HK-2 (cell line): ENCODE results near the gene PRSS53.

Source experiments
- DNase-seq: peaks from one replicate; pipeline ENCODE4 v3.0.0-alpha.2; 2018; ENCODE audit not compliant: unreplicated experiment

PRSS53 gene

GRCh38 chr16:31094424-31095120 lies 5.8 kb upstream of the PRSS53 start, which contains the start of gene VKORC1:
Gene VKORC1, minus strand, starts transcription at chr16:31094797. Its CDS starts 68 bp downstream, at chr16:31094729.
- peak; percentile 100 for DNase-seq

- DNase-seq = no peak
Measured at GRCh38 chr16:31094088-31094423, 5.3 kb upstream of the PRSS53 start.

DNA sequence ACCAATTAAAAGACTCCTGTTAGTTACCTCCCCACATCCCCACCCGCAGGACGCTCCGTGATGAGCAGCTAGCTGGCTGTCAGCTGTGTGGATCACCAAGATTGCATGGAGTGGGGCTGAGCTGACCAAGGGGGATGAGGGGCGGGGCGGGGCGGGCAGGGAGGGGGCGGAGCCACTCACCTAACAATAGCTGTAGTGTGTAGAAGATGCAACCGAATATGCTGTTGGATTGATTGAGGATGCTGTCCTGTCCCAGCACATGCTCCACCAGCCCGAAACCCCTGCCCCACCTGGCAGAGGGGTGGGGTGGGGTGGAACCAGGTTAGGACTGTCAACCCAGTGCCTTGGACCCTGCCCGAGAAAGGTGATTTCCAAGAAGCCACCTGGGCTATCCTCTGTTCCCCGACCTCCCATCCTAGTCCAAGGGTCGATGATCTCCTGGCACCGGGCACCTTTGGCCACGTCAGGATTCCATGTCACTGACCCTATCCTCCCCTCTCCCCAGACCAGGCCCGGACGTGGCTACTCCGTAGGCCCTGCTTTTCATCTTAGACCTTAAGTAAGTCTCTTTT lies 4.5 kb upstream of the PRSS53 start:
- DNase-seq = peak; percentile 68

DNA sequence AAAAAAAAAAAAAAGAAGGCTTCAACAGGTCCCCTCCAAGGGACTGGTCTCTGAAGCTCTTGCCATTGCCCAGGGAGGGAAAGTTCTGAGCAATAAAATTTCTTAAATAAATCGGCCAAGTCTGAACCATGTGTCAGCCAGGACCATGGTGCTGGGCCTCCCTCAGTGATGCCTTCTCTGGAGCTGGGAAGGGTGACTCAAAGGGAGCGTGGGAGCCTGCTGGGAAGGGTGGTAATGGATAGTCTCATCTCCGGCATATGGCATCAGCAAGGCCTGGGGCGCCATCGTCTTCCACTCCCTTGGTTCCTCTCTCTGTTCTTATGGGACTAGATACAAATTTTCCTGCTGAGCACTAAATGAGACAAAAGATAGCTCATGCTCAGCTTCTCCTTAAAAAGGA lies 3.6 kb upstream of the PRSS53 start:
- DNase-seq = no peak

DNA sequence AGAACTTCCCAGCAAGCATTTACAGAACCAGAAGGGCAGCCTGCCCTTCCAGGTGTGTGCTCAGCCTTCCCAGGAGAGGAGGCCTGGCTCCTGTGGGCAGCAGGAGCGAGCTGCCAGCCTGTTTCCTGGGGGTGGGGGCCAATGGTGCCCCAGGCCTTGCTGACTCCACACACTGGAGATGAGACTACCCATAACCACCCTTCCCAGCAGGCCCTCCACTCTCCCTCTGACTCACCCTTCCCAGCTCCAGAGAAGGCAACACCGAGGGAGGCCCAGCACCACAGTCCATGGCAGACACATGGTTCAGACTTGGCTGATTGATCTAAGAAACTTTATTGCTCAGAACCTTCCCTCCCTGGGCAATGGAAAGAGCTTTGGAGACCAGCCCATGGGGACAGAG lies 1.8 kb upstream of the PRSS53 start:
- DNase-seq = peak; percentile 70

DNA sequence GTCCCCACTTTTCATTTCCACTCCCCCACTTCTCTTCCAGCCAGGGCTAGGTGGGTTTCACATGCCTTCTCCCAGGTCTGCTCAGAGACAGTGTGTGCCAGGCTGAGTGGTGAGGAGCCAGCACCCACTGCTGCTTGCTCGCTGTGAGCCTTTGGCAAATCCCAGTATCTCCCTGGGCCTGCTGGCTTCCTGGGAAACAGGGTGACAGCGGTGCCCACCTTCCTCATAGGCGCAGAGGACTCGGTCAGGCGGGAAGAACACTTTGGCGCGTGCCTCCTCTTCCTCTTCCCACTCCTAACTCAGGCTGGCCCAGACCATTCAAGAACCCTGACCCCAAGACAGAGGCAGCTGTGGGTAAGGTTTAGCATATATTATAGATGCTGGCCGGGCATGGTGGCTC lies 456 bp upstream of the PRSS53 start:
- no peak for DNase-seq

DNA sequence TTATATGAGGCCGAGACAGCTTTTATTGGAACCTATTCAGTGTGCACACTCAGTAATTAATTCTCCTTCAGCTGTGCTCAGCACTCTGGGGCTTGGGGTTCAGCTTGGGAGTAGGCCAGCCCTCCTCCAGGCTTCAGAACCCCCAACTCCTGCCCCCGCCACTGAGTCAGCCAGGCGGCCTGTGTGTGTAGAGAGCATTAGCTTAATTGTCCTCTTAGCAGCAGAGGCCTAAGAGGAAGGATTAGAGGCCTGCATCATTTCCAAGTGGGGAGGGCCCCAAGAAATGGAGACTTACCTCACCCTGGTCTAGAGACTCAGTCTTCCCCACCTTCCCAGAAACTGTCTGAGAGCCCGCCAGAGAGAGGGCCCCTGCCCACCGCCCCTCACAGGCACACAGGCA lies 772 bp downstream of the PRSS53 start:
- no peak for DNase-seq

DNA sequence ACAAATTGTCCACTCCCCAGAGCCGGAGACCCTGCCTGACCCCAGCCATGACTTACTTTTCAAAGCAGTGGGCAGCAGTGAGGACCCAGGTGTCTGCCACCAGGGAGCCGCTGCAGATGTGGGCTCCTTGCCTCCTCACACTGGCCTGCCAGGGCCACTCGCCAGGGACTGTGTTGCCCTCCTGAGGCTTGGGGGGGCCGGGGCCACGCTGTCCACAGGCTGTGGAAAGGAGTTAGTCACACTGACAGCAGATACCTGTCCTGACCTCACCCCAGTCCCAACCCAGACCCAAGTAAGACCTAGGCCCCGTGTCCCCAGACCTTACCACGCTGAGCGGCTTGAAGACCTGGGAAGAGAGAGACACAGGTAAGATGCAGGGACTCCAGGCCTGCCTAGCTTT lies 1.3 kb downstream of the PRSS53 start:
- DNase-seq = no peak

DNA sequence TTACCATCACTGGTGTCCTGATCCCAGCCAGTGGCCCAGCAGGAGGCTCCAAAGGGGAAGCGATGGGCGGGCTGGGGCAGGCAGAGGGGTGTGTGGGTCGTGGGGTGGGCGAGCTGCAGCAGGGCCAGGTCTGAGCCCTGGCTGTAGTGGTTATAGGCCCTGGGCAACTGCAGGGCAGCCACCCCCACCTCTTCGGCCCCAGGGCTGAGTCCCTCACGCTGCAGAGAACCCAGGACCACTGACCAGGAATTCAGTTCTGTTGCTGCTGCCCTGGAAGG lies 2.2 kb downstream of the PRSS53 start:
- no peak for DNase-seq

GRCh38 chr16:31085873-31086628 lies 2.7 kb downstream of the PRSS53 start:
- no peak for DNase-seq

DNA sequence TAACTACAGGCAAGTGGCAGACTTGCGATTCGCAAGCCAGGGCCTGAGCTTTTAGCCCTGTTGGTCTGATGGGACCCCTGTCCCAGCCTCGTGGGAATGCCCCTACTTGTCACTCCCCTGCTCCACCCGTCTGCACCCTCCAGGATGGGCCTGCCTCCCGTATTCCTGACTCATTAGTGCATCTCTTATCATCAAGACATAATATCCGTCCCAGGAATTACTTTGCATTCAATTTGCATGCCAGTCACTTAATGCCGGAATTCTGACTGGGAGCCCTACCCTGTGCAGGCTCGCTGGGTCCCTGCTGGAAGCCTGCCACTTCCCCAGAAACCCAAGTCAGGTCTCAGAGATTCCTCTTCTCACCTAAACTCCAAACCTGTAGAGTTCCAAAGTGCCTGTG lies 3.3 kb downstream of the PRSS53 start:
- DNase-seq = no peak

- DNase-seq = no peak
Measured at GRCh38 chr16:31084584-31085302, 4.0 kb downstream of the PRSS53 start.

- DNase-seq = no peak
Measured at GRCh38 chr16:31083981-31084380, 4.8 kb downstream of the PRSS53 start.

DNA sequence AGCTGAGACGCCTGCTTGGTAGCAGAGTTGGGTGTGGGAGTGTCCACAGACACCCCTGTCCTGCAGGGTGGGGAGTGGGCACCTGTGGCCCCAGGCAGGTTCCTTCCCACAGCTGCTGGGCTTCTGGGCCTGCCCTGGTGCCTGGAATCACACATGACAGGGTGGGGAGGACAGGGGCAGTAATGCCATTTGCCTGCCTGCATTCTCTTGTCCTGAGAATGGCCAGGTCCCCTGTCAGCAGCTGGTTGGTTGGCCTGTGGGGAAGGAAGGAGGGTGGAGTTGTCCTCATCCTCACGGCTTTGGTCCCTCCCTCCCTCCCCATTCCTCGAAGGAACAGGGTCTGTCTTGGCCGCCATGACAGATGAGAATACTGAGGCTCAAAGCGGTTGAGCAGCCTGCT lies 5.2 kb downstream of the PRSS53 start:
- DNase-seq = no peak

- DNase-seq = no peak
Measured at GRCh38 chr16:31083081-31083480, 5.7 kb downstream of the PRSS53 start.

GRCh38 chr16:31082368-31083045 lies 6.2 kb downstream of the PRSS53 start:
- no peak for DNase-seq

- no peak for DNase-seq
Measured at GRCh38 chr16:31081428-31082351, 7.1 kb downstream of the PRSS53 start.

GRCh38 chr16:31080756-31081419 lies 7.9 kb downstream of the PRSS53 start:
- no peak for DNase-seq

DNA sequence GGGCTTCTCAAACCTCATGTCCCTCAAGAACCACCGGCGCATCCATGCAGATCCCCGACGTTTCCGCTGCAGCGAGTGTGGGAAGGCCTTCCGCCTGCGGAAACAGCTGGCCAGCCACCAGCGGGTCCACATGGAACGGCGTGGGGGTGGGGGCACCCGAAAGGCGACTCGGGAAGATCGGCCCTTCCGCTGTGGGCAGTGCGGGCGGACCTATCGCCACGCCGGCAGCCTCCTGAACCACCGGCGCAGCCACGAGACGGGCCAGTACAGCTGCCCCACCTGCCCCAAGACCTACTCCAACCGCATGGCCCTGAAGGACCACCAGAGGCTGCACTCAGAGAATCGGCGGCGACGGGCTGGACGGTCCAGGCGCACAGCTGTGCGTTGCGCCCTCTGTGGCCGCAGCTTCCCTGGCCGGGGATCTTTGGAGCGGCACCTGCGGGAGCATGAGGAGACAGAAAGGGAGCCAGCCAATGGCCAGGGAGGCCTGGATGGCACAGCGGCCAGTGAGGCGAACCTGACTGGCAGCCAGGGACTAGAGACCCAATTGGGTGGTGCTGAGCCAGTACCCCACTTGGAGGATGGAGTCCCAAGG lies 8.6 kb downstream of the PRSS53 start:
- no peak for DNase-seq

- no peak for DNase-seq
Measured at GRCh38 chr16:31079342-31079944, 9.3 kb downstream of the PRSS53 start.
